Tongue (tissue), 3 donors: Measurements from ENCODE around the gene NPBWR2. TPM values are rescaled to one million over a fixed set of nuclear protein-coding genes. Genes with fewer than 3 reads are reported as not detected.

Experiments
- DNase-seq: peaks from one replicate; pipeline ENCODE4 v3.0.0-alpha.2; 2015
- small RNA-seq: library from RNA; depleted of rRNA; stranded (forward); fragments of <200 nt; gene quantifications from one replicate; pipeline ENCODE3, GENCODE V24; 2014; ENCODE audit warnings: low replicate concordance
- total RNA-seq: library from RNA; depleted of rRNA; stranded (reverse); fragments of >200 nt; gene quantifications from one replicate; pipeline ENCODE4 v1.2.3, GENCODE V29; 2014

Gene NPBWR2
- total RNA-seq, 1 donor from 2014 or later, result not detected

- DNase-seq, result no peak
Measured at GRCh38 chr20:64056889-64057627, 50.3 kb downstream of the NPBWR2 start.

DNA sequence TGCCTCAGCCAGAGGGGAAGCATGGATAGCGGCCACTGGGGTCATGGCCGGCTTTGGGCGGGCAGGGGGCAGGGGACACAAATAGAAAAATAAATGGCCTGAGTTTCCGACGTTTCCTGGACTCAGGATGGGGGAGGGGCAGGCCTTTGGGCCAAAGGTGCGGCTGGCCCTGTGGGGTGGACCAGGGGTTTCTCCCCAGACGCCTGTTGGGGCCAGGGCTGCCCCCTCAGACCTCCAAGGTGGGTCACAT, 50.8 kb downstream of the NPBWR2 start:
- no peak for DNase-seq

GRCh38 chr20:64055893-64056638, 51.3 kb downstream of the NPBWR2 start:
- no peak for DNase-seq

GRCh38 chr20:64055396-64055892, 51.9 kb downstream of the NPBWR2 start:
- no peak for DNase-seq

DNA sequence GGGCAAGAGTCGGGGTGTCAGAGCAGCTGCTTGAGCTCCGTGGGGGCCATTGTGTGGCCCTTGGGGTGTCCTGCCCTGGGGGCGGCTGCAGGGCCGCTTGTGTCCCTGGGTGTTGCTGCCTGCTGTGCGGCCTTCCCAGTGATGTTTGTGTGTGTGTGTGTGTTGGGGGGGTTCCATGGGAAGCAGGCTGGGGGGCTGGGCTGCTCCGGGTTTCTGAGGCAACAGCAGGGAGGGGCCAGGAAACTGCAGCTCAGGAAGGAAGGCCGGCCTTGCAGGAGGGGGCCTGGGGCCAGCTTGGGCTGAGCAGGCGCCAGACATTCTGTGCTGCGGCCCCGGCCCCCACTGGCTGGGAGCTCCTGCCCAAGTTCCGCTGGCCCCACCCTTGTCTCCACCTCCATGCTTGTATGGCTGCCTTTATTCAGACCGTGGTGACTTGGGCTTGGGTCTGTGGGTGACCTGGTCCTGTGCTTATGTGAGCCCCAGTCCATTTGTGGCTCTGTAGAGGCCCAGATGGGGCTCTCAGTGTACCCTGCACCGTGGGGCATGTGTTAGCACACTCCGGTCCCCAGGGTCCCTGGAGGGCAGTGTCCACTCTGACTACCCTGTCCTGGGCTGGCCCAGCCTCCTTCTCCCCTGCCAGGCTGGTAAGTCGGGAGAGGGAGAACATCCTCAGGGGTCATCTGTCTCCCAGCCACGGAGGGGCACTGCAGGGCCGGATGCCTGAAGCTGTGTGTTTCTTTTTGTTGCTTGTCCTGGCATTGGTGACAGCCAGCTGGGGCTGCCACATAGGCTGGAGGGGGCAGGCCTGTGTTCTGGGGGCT, 53.3 kb downstream of the NPBWR2 start:
- DNase-seq, result peak; percentile 74

Small RNA genes lying within 50 kb of the gene (small RNA-seq; reads per million reads assigned to genes)
- gene AL355803.1 (not detected), gene MIR6813 (not detected)

Other genes starting within 250 kb of the NPBWR2 start
- not detected for gene ABHD16B, start 246.1 kb downstream of the NPBWR2 start, total RNA-seq
- gene TPD52L2, start 242.3 kb downstream of the NPBWR2 start, total RNA-seq, result 62.0 TPM
- 37.6 TPM for gene DNAJC5, start 212.4 kb downstream of the NPBWR2 start, total RNA-seq
- gene UCKL1, start 151.1 kb downstream of the NPBWR2 start, total RNA-seq, result 48.7 TPM
- gene ZNF512B, start 137.6 kb downstream of the NPBWR2 start, total RNA-seq, result 15.3 TPM
- gene SAMD10, start 127.9 kb downstream of the NPBWR2 start, total RNA-seq, result 2.6 TPM
- 62.5 TPM for gene PRPF6, start 126.4 kb downstream of the NPBWR2 start, total RNA-seq
- gene C20orf204, start 71.4 kb downstream of the NPBWR2 start, total RNA-seq, result 0.82 TPM
- 17.6 TPM for gene SOX18, start 57.9 kb downstream of the NPBWR2 start, total RNA-seq
- gene TCEA2, start 44.4 kb downstream of the NPBWR2 start, total RNA-seq, result 22.8 TPM
- 7.7 TPM for gene RGS19, start 28.0 kb downstream of the NPBWR2 start, total RNA-seq
- gene OPRL1, start 27.5 kb downstream of the NPBWR2 start, total RNA-seq, result 0.62 TPM
- not detected for gene LKAAEAR1, start 23.2 kb downstream of the NPBWR2 start, total RNA-seq
- gene MYT1, start 56.9 kb upstream of the NPBWR2 start, total RNA-seq, result 0.31 TPM
- 89.1 TPM for gene PCMTD2, start 148.2 kb upstream of the NPBWR2 start, total RNA-seq